ENCODE results near the gene ARHGAP27.
"Not testable (repeated sequence)": the region's sequence is repeated elsewhere in the genome, so short reads cannot be mapped to it uniquely, and the experiment has no call there.

Gene ARHGAP27

GRCh38 chr17:45347444-45347843, 85.2 kb downstream of the ARHGAP27 start:
- DNase-seq: no peak

- DNase-seq: no peak
Measured at GRCh38 chr17:45346216-45347015, 86.3 kb downstream of the ARHGAP27 start.

GRCh38 chr17:45345554-45346215, 87.0 kb downstream of the ARHGAP27 start:
- peak; percentile 98 for DNase-seq

- no peak for DNase-seq
Measured at GRCh38 chr17:45345246-45345553, 87.5 kb downstream of the ARHGAP27 start.

GRCh38 chr17:45343967-45344664, 88.6 kb downstream of the ARHGAP27 start:
- DNase-seq: not testable (repeated sequence)
